G401.6 (cell line): ENCODE measurements around the gene HSD17B3.

Experiments used
- FAIRE-seq: peaks from 2 replicates; lab custom pipeline; 2012; peaks lifted over from hg19 to GRCh38; lab: Jason Lieb, UNC

HSD17B3 gene

DNA sequence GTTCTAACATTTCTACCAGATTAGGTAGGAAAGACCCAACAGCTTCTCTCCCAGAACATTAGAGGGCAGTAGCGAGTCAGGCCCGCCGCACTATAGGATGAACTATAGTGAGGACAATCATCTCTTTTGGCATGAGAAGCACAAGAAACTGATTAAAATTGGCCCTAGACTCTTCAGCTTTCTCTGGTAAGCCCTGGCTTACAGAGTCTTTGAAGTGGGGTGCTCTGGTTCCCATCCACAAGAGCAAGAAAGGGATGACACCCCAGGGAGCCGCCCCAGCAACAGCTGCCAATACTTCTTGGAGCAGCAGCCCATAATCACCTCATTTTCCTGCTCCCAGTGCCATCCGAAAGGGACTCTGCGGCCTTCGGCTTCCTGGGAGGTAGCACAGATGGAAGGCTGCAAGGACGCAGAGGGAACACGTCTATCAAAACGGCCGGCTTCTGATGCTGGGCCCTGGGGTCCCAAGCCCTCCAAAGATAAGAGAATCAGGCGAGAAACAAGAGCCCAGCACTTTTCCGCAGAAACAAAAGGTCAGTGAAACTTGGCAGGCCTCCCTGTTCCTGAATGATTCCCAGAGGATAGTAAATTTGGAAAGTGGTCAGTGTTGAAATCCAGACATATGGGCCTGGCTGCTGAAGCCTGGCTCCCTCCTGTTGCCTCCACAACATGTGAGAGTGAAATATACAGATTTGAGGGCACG lies 69.3 kb downstream of the HSD17B3 start:
- FAIRE-seq, result peak; percentile 67

DNA sequence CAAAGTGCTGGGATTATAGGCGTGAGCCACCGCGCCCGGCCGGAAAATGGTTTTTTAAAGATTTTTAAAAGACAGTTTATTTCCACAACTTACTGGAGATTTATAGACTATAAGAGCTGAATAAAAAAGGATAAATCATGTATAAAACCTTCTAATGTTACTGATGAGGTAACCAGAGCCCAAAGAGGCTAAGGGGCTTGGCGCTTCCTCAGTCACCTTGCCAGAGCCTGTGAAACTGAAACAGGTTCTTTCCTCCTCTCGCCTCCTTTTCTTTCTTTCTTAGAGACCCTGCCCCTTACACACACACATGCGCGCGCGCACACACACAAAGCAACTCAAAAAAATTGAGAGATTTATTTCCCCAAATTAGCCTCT lies 69.8 kb downstream of the HSD17B3 start:
- no peak for FAIRE-seq

DNA sequence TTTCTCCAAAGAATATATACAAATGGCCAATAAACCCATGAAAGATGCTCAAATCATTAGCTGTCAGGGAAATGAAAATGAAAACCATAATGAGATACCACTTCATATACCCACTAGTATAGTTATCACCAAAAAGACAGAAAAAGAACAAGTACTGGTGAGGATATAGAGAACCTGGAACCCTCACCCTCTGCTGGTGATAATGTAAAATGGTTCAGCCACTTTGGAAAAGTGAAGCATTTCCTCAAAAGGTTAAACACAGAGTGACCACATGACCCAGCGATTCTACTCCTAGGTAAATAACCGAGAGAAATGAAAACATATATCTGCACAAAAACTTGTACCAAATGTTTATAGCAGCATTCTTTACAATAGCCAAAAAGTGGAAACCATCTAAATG lies 72.0 kb downstream of the HSD17B3 start:
- FAIRE-seq, result no peak

DNA sequence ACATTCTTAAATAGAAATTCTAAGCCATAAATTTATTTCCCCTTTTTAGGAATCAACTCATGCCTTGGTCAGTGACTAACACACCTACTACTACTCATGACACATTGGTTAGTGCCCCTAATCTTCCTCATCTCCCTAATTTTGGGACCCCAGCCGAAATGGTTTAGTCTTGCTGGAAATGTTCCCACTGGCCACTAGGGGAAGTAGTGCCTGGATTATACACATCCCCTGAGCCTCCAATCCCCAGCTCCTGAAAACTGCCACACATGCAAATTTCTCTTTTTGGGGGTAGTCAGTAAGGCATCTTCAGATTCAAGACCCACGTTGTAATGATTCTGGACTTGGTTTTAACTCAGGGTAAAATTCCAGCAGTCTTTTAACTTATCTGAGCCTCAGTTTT lies 79.8 kb downstream of the HSD17B3 start:
- FAIRE-seq, result no peak

DNA sequence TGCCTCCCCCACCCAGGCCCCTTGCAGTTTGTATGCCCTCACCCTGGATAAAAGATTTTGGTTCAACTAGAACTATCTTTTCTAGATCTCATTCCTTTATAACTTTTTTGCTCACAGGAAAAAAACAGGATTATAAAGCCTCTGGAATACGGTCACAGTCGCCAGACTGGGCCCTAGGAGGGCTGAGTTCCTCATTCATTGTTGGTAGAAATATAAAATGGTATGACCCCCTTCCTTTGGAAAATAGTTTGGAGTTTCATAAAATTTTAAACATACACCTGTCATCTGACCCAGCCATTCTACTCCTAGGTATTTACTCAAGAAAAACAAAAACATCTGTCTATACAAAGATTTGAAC lies 82.1 kb downstream of the HSD17B3 start:
- FAIRE-seq, result no peak

DNA sequence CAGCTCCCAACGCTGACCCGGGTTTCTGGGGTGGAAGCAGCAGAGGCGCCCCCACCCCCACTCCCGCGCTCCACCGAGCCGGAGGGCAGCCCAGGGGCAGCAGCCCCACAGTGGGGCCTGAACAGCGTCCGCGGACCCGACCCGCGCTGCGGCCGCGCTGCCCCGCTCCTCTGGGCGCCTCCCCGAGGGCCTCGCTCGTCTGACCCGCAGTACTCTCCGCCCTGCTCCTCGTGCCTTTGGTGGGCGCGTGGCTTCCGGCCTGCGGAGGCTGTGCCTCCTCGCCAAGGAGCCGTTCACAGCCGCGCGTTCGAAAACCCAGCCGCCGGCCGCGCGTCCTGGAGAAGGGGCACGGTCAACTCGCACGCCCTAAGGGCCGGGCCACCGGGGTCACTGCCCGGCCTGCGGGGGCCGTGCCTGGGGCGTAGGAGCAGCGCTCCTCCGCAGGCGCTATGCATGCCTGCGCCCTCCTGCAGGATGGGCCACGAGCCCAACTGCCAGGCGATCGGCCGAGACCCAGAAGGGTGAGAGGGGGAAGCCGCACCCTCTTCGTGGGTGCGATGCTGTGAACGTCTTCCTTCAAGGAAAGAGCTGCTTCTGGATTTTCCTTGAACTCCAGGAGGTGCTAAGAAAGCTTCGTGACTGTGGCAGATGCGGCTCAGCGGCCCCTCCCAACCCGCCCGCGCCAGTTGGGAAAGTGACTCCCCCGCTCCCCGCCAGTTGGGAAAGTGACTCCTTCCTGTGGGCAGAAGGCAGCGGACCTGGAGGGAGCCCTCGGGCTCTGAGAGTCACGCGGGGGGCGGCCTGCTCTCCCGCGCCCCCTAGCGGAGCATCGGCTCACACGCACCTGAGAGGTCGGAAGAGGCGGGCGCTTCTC lies 82.7 kb downstream of the HSD17B3 start:
- FAIRE-seq, result no peak

DNA sequence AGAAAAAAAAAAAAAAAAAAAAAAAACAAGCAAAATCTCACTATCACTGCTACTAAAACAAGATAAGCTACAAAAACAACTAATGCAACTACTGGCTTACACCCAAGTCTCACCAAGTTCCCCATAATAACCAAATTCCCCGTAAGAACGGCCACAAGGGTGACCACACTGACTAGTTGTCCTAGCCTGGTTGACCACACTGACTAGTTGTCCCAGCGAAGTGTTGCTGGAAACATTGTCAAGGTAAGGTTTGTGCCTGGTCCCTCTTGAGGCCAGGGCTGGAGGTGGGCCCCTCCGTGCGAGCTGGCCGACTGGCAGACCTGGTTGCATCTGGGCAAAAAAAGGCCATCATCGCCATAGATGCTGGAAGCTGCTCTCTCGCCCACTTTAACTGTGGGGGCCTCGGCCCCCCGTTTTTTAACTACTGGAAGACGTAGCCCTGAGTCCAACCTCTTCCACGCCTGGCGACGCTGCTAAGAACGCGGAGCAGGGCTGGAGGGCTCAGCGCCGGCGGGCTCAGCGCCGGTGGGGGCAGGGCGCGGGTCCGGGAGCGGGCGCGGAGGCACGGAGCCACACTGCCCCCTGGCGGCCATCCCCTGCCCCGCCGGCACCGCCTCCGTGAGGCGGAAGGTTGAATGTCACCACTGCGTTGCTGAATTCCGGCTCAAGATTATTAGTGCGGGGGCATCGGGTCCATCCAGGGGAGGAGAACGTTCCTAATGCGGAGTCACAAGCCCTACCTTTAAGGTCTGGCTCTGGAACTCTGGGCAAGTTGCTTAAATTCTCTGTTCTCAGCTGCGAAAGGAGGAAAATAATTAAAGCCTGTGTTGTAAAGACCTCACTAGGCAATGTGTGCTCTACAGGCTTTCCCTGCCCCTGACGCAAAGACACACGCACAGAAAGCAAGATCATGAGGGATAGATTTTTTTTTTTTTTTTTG lies 84.0 kb downstream of the HSD17B3 start:
- FAIRE-seq, result no peak

DNA sequence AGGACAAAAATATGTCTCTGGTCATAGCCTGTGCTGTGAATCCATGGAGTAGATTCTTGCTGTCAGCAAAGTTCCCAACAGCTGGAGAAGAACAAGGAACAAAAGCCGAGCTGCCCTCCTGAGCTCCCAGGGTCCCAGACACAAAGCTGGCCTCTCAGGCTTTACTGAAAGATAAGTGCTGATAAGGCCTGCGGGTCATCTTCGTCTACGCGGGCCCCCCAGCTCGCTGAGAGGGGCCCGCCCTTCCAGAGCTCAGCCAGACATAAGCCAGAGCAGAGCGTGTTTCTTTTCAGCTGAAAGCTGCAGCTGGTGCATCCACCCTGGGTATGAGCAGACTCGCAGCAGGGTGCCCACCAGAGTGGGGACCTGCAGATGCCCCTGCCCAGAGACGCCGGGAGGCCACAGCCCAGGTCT lies 84.7 kb downstream of the HSD17B3 start:
- no peak for FAIRE-seq

DNA sequence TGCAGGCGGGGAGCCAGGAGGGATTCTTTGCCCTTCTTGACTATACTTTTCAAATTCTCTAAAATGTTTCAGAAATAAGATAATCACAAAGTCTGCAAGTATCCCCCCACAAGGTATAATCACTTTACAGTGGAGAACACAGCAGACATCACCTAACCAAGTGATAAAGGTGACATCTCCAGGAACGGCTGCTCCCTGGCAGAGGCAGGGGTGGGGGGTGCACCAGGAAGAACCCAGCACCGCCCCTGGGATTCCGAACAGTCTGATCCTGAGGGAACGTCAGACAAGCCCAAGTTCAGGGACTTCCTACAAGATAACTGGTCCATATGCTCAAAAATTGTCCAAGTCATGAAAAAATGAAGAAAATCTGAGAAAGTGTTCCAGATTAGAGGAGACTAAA lies 85.4 kb downstream of the HSD17B3 start:
- FAIRE-seq, result no peak

DNA sequence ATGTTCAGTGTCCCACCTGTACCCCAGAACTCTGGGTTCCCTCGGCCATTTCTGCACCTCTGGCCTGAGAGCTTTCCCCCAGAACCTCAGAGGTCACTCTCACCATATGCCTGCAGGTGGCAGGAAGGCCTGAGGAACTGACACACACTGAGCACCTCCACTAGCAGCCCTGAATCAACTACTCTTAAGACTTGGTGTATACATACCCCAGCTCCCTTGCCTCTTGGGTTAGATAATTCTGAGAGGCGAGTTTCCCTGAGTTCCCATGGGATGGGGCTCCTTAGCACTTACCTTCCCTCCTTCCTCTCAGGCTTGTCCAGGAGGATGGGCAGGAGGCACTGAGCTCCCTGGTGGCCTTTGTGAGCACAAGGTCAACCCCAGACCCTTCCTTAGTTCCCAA lies 86.1 kb downstream of the HSD17B3 start:
- FAIRE-seq, result no peak

DNA sequence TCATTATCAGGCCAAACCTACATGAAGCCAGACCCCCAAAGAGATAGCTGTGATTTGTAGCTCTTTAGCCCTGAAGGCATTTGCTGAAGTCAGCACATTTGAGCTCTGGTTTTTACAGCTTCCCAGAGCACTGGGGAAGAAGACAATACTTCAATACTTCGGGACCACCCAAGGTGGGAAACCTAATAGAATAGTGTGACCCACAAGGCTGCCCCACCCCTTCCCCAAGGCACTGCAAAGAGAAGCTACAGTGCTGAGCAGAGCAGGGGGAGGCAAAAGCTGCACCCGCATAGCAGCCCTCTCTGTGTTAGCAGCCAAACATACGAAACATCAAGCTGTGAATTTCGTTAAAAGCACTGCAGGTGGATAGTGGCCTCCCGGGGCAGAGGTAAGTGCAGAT lies 87.3 kb downstream of the HSD17B3 start:
- no peak for FAIRE-seq

DNA sequence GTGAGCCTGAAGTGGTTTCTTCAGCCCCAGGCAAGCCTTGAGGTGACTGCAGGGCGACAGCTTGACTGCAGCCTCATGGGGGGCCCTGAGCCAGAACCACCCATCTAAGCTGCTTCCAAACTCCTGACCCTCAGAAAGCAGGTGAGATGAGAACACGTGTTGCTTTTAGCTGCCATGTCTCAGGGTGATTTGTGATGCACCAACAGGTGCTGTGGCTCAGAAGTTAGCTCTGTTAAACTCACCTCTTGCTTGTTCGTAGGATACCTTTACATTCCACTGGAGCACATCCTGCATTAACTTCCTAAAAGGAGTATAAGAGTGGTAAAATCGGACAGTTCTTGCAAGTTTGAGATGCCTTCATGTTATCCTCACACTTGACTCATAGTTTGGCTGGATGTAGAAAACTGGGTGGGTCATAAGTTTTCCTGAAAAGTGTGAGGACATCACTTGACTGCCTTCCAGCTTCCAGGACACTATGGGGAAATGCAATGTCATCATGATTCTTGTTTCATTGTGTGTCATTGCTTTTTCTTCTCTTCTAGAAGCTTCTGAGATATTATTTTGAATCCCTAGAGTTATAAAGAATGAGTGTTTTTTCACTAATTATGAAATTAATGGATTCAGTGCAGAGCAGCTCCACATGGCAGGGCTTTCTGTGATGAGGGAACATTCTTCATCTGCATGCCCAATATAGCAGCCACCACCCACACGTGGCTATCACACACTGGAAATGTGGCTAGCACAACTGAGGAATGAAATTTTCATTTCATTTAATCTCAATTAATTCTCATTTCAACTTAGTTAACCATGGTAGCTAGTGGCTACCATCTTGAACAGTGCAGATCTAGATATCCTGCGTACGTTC lies 92.3 kb downstream of the HSD17B3 start:
- FAIRE-seq, result no peak

DNA sequence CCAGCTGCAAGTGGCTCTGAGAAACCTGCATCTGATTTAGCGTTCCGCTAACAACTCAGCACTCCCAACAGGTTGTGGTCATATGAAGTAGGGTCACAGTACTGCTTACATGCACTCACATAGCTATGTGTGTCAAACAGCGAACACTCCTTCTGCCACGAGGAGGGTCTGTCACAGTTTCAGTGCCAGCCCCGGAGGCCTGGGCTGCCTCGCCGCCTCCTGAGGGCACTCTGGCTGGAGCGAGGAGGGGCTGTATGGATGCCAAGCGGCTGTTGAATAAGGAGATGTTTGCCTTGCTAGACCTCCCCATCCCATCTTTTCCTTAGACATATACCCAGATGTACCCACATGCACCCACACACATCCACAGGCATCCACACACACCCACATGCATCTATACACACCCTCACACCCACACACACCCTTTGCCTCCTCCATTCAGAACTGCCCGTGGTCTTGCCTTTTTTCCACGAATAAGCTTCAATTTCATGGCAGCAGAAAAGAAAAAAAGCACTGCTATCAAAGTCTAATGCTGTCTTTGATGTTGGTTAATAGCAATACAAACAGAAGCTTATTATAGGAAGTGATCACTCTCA lies 95.7 kb downstream of the HSD17B3 start:
- FAIRE-seq, result no peak

DNA sequence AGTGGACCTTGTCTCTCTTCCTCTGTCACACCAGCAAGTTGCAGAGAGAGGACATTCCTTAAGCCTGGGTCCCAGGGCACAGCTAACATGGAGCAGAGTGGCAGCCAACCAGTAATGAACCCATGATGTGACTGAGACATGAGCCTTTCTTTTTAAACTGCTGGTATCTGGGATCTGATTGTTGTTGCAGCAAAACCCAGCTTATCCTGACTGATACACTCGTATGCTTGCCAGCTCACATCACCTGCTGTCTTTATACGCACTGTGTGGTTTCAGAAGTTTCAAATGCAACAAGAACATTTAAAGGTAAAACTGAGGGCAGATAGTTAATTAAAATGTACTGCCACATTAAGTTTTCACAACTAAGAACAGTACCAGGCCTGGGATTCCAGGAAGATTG lies 97.1 kb downstream of the HSD17B3 start:
- no peak for FAIRE-seq

DNA sequence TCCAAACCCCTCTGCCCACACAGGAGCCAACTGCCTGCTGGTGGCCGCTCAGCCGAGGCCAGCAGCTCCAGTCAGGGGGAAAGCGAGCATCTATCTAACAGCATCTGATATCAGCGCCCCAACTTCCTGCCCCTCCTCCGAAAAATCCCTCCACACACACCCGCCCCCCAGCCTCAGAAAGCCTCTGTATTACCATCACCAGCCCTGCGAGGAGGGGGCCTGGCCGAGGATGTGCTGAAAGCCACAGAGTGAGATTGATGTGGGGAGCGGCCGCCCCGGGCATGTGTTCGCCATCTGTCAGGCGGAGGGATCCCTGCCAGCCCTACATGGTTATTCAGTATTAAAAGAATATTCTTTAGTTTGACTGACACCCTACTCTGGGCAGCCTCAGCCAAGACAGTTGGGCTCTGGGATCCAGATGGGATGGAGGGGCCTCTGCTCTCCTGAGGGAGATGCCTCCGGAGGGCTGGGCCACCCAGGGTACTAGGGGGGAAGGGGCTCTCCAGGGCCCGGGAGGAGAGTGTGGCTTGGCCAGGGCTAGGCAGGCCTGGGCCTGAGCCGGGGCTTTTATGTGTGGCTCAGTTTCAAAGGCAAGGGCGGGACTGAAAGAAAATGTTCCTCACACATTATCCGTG lies 98.0 kb downstream of the HSD17B3 start:
- FAIRE-seq, result no peak

DNA sequence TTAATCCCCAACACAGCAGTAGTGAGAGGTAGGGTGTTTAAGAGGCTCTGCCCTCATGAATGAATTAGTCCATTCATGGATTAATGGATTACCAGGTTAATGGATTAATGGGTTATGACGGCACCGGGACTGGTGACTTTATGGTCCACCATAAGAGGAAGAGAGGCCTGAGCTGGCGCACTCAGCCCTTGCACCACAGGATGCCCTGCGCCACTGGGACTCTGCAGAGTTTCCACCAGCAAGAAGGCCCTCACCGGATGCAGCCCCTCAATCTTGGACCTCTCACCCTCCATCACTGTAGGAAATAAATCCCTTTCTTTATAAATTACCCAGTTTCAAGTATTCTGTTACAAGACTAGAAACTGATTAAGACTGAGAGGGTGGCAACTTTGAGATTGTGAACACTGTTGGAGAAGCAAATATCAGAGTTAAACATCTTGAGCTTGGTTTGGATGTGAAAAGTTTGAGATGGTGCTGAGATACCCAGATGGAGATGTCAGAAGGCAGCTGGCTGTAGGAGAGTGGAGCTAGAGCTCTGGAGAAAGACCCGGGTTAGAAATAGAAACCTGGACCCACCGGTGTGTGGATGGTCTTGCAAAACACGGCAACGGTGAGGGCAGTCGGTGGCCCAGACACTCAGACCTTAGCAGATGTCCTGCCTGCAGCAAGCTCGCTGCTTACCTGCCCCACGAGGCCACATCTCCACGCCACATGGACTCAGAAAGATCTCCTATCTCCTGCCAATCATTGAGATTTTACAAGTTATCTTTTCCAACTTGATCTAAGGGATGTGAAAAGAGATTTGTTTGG lies 98.8 kb downstream of the HSD17B3 start:
- FAIRE-seq, result no peak

DNA sequence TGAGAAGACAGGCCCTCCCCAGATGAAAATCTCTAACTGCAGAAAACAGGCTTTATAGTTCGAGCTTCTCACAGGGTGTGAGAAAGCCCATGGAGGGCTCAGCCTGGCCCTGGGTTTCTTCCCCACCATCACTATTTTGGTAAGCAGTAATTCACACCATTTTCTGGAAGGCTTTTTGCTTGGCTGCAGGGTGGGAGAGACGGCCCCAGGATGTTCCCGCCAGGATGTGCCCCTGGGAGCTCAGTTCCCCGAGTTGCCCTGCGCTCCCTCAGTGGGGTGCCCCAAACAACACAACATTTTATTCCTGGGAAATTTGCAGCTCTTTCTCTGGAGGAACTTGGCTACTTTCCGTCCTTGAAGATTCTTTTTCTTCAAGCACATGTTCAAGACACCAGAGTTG lies 100.8 kb downstream of the HSD17B3 start:
- no peak for FAIRE-seq

DNA sequence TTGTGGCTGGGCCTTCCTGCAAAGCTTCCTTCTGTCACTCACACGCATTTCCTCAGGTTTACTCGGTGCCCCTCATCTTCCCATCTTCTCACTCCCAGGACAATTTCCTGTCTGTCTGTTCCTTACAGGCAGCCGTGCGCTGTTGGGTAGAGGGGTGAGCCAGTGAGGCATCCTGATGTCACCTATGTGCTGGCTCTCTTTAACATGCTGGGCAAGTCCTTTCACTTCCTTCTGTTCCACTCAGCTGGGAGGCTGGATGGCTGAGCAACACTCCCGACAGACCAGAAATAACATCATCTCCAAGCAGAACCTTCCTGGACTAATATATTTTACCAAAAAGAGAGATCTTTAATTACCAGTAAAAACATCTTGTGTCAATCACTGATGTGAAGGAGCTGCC lies 103.0 kb downstream of the HSD17B3 start:
- FAIRE-seq, result no peak

DNA sequence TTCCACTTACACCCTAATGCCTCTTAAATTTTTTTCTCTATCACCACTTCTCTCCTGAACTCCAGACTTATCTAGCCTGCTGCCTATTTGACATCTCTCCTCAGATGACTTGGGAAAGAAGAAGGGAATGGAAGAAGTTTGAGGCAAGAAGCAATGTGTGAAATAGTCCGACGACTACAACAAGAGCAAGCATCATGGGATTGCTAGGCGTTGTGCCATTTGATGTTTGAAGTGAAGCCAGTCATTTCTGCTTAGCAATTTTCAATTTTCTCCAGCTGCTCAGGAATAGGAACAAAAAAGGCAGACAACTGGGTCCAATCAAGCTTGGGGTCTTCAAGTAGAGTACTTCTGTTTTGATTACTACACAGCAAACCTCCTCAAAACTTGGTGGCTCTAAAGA lies 106.4 kb downstream of the HSD17B3 start:
- no peak for FAIRE-seq

DNA sequence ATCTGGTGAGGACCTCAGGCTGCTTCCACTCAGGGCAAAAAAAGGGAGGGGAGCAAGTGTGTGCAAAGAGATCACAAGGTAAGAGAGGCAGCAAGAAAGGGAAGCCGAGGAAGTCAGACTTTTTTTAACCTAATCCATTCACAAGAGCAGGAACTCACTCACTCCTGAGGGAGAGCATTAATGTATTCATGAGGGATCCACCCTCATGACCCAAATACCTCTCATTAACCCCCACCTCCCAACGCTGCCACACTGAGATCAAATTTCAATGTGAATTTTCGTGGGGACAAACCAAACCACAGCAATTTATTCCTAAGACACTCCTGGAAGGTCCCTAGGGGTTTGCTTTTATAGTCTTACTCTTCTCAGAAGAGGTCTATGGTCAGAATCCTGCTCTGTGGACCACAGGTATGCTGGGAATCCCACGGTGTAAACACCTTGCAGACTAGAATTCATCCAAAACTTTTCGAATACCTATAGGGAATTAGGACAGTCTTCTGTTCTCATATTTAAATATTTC lies 108.7 kb downstream of the HSD17B3 start:
- no peak for FAIRE-seq
